ENCODE results near the gene PTGR3. TPM values are rescaled to one million over a fixed set of nuclear protein-coding genes. Genes with fewer than 3 reads are reported as not detected.

The PTGR3 gene
- total RNA-seq, 3 donors from 2014 or later = 47.6 to 61.4 (median 57.1) TPM

DNA sequence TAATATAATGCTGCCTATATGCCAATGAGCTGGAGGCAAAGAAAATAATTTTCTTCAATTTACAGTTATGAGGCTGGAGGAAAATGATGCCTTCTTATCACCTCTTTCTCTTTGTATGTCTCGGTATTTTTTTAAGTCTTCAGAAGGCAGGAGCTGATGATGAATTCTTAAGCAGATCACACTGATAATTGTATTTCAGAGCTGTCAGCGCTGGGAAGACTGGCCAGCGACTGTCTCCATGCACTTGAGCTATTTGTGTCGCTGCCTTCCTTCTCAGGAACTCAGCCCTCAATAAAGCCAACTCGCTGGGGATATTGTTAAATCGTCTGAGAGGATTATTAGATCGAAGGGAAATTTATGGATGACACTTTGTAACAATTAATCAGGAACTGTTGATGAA is 40.3 kb downstream of the PTGR3 start:
- intact Hi-C loops (cut with DNase I, micrococcal nuclease) = no loop called here
- H3K36me3 ChIP-seq (ENCODE audit: low read depth) = no peaks in the 10 kb centered on the region
- no peaks in the 10 kb centered on the region for H3K4me1 ChIP-seq (ENCODE audit: low read depth)
- TF ChIP-seq, protein P1, sequence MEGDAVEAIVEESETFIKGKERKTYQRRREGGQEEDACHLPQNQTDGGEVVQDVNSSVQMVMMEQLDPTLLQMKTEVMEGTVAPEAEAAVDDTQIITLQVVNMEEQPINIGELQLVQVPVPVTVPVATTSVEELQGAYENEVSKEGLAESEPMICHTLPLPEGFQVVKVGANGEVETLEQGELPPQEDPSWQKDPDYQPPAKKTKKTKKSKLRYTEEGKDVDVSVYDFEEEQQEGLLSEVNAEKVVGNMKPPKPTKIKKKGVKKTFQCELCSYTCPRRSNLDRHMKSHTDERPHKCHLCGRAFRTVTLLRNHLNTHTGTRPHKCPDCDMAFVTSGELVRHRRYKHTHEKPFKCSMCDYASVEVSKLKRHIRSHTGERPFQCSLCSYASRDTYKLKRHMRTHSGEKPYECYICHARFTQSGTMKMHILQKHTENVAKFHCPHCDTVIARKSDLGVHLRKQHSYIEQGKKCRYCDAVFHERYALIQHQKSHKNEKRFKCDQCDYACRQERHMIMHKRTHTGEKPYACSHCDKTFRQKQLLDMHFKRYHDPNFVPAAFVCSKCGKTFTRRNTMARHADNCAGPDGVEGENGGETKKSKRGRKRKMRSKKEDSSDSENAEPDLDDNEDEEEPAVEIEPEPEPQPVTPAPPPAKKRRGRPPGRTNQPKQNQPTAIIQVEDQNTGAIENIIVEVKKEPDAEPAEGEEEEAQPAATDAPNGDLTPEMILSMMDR (IDR thresholded peaks at IDR 0.05) = no peak
- no peak overlapping the region for H3K4me3 ChIP-seq
- DNase-seq (no peak), ATAC-seq (no peak)
- H3K9me3 ChIP-seq = no peaks in the 10 kb centered on the region

DNA sequence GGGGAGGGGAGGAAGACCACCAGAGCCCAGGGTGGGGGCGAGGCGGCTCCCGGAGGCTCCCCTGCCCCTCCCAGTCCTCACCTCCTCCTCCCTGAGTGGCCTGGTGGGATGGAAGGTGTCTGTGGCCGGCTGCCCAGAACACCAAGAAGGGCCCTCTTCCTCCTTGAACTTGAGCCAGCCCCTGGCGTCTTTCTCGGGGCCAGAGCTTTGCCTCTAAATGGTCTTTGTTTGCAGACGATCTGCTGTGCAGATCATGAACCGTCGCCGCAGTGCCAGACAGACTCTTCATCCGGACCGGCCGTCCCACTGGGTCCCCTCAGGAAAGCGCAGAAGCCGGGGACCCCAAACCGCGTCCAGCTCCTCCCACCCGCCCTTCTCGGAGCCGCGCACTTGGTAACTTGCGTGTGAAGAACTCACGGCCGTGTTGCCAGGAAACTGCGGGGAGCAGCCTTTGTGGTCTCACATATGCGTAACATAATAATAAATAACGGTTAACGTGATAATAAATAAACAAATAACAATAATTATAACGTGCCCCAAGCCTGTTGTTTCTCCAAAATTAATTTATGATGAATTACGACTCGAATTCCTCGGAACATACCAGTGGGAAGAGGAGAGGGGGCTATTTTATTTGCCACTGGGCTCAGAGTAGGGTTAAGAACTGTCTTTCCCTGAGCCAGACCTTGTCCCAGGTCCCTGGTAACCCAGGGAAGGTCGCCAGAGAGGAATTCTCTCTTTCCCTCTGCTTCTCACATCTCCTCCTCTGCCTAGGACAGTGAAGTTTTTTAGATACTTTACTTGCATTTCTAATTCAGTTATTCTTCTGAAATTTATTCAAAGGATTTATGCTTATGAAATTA is 41.0 kb downstream of the PTGR3 start:
- H3K9me3 ChIP-seq = no peaks in the 10 kb centered on the region
- intact Hi-C loops (cut with DNase I, micrococcal nuclease) = no loop called here
- ATAC-seq (no peak), DNase-seq (peak in 2 of 3 donors; percentile 18 to 36)
- no peaks in the 10 kb centered on the region for H3K36me3 ChIP-seq (ENCODE audit: low read depth)
- TF ChIP-seq, protein P1 (IDR thresholded peaks at IDR 0.05) = no peak
- H3K4me1 ChIP-seq (ENCODE audit: low read depth) = no peaks in the 10 kb centered on the region
- no peak overlapping the region for H3K4me3 ChIP-seq

DNA sequence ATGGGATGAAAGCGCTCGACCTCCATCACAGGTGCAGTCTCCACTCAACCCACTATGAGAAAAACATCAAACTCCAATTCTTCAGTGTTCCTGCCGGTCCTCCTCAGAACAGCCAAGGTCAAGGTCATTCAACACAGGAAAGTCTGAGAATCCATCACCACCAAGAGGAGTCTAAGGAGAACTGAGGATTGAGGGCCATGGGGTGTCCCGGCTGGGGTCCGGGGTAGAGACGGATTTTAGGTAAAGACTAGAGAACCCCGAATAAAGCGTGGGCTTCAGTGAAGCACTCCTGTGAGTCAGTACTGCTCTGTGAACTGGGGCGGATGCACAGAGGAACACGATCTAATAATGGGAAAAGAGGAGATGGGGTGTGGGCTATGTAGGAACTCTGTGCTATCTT is 41.8 kb downstream of the PTGR3 start:
- Histone ChIP-seq H3K36me3 (ENCODE audit: low read depth) (no peaks in the 10 kb centered on the region), H3K9me3 (no peaks in the 10 kb centered on the region), H3K4me3 (no peak overlapping the region), H3K4me1 (ENCODE audit: low read depth) (no peaks in the 10 kb centered on the region)
- TF ChIP-seq, protein P1 (IDR thresholded peaks at IDR 0.05) = no peak
- intact Hi-C loops (cut with DNase I, micrococcal nuclease) = no loop called here
- ATAC-seq (no peak), DNase-seq (no peak)

DNA sequence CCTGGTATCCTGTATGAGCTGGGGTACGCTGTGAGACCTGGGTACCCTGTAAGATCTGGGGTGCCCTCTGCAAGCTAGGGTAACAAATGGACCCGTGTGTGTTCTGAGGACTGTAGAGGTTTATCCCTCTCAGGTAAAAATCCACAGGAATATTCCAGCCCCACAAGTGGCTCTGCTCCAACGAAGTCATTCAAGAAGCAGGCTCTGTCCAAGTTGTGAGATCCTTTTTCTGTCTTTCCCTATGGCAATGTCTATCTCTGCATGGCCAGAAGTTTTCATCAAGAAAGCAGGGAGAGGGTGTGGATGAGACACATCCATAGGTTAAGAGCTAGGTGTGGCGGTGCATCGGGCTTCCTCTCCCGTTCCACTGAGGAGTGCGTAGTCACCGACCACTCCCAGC is 43.0 kb downstream of the PTGR3 start:
- DNase-seq = no peak
- H3K4me3 ChIP-seq = no peak overlapping the region
- H3K4me1 ChIP-seq (ENCODE audit: low read depth) = no peaks in the 10 kb centered on the region
- no peaks in the 10 kb centered on the region for H3K9me3 ChIP-seq
- no peaks in the 10 kb centered on the region for H3K36me3 ChIP-seq (ENCODE audit: low read depth)
- intact Hi-C loops (cut with DNase I, micrococcal nuclease) = no loop called here
- no peak for ATAC-seq
- TF ChIP-seq, protein P1 (IDR thresholded peaks at IDR 0.05) = no peak

DNA sequence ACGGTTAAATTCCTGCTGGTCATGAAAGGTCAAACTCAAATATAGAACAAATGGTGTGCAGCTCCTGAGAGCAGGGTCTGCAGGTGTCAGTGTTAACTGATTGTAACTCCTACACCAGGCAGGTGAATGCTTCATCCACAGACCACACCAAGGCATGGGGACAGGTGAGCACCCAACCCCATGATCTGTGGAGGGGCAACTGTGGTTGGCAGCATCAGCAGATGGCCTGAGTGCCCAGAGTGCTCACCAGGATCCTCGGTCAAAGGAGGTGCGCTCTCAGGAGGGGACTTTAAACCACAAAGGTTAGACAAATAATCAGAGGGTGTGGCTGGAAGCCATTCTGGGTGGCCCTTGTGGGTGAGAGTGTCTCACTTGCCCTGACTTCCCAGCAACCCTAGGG is 44.5 kb downstream of the PTGR3 start:
- TF ChIP-seq, protein P1 (IDR thresholded peaks at IDR 0.05) = no peak
- intact Hi-C loops (cut with DNase I, micrococcal nuclease) = no loop called here
- no peak overlapping the region for H3K4me3 ChIP-seq
- no peaks in the 10 kb centered on the region for H3K4me1 ChIP-seq (ENCODE audit: low read depth)
- H3K9me3 ChIP-seq = no peaks in the 10 kb centered on the region
- DNase-seq = no peak
- no peaks in the 10 kb centered on the region for H3K36me3 ChIP-seq (ENCODE audit: low read depth)
- ATAC-seq = no peak
